ENCODE results near the gene ERGIC1.

The ERGIC1 gene

GRCh38 chr5:172950176-172950965 lies 116.3 kb downstream of the ERGIC1 start:
- no peak for DNase-seq

DNA sequence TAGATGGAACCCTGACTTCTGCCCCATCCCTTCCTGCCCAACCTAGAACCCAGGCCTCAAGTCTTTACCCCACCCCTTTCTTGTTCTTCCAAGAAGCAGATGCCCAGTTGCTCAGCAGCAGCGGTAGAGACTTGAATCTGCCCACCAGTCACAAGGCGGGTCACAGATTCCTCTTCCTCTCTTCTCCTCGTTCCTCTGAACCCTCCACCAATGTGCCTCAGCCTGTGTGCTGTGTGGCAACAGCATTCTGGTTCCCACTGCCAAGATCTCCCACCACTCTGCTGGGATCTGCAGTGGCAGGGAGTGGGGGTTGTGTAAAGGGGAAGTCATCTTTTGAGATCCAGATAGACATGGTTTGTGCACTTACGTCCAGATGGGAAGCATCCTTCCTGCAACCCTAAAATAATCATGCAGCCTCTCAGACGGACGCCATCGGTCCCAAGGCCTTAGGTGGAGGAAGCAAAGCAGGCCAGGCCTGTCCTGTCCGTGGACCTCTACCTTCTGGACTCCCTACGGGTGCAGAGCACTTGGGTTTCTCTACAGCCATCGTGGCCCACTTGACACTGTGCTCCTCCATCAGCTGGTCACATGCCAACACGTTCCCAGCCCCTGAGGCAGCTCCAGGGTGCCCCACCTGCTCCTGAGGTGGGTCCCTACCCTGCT lies 117.5 kb downstream of the ERGIC1 start:
- no peak for DNase-seq

DNA sequence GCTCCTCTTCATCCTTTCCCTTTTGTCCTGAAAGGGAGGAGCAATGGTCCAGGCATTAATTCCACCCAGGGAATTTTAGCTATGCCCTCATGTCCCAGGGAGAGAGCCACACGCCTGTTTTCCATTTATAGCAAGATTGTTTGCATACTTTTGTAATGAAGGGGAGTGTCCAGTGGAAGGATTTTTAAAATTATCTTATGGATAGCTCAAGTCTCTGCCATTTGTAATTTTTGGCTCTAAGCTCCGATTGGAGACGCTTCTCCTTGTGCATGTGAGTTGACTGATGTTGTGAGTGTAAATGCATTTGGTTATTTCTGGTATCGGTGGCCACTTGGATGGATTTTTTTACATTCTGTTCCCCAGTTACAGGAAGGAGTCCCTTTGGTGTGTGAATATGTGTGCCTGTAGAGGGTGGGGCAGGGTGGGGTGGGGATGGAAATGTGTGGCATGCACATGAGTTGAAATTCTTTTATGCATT lies 118.0 kb downstream of the ERGIC1 start:
- DNase-seq = no peak

DNA sequence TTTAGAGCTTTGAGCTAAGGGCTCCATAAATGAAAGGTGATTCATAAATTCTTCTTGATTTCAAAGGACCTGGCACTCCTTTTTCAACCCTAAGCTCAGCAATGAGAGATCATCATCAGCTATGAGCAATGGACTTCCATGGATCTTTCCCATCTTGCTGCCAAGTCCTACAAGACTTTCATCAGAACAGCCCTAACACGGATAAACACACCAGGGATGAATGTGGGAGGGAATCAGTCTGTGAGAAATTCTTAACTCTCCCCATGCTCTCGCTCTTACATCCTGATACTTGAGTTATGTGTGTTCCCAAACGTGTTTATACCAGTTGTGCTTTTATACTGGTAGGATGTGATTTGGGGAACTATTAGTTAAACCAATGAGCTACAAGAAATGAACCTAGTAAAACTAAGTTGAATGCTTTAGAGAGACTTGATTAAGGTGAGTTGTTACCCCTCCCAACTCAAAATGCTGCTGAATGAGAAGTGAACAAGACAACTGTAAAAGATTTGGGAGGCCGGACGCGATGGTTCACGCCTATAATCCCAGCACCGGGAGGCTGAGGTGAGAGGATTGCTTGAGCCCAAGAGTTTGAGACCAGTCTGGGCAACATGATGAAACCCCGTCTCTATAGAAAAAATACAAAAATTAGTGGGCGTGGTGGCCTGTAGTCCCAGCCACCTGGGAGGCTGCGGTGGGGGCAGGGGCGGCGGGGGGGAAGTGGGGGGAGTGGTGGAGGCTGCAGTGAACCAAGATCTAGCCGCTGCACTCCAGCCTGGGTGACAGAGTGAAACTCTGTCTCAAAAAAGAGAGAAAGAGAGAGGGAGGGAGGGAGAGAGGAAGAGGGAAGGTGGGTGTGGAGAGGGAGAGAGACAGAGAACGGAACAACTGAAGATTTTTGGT lies 120.0 kb downstream of the ERGIC1 start:
- no peak for DNase-seq

GRCh38 chr5:172954751-172955159 lies 120.7 kb downstream of the ERGIC1 start:
- DNase-seq = no peak

GRCh38 chr5:172956228-172956627 lies 122.2 kb downstream of the ERGIC1 start:
- DNase-seq = no peak

- DNase-seq = peak in 3 of 14 donors; percentile 4 to 31 (median 29)
These were observed 122.9 kb downstream of the ERGIC1 start for GRCh38 chr5:172956936-172957335.

GRCh38 chr5:172957458-172957857 lies 123.4 kb downstream of the ERGIC1 start:
- no peak for DNase-seq

GRCh38 chr5:172958331-172959046 lies 124.4 kb downstream of the ERGIC1 start:
- peak in 9 of 14 donors; percentile 20 to 68 (median 40) for DNase-seq

- no peak for DNase-seq
These were observed 126.1 kb downstream of the ERGIC1 start for GRCh38 chr5:172959824-172960799.

- DNase-seq = no peak
These were observed 135.9 kb downstream of the ERGIC1 start for GRCh38 chr5:172969921-172970320.

- DNase-seq = no peak
These were observed 137.4 kb downstream of the ERGIC1 start for GRCh38 chr5:172971482-172971881.

DNA sequence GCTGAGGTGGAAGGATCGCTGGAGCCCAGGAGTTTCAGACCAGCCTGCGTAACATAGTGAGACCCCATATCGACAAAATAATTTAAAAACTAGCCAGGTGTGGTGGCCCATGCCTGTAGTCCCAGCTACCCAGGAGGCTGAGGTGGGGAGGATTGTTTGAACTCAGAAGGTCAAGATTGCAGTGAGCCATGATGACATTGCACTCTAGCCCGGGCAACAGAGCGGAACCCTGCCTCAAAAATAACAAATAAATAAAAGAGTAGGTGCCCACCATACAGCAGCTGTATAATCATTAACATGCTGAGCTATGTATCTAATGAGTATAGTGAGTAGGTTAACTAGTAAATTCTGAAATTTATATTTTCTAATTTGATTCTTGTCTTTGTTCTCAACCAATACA lies 138.5 kb downstream of the ERGIC1 start:
- no peak for DNase-seq

DNA sequence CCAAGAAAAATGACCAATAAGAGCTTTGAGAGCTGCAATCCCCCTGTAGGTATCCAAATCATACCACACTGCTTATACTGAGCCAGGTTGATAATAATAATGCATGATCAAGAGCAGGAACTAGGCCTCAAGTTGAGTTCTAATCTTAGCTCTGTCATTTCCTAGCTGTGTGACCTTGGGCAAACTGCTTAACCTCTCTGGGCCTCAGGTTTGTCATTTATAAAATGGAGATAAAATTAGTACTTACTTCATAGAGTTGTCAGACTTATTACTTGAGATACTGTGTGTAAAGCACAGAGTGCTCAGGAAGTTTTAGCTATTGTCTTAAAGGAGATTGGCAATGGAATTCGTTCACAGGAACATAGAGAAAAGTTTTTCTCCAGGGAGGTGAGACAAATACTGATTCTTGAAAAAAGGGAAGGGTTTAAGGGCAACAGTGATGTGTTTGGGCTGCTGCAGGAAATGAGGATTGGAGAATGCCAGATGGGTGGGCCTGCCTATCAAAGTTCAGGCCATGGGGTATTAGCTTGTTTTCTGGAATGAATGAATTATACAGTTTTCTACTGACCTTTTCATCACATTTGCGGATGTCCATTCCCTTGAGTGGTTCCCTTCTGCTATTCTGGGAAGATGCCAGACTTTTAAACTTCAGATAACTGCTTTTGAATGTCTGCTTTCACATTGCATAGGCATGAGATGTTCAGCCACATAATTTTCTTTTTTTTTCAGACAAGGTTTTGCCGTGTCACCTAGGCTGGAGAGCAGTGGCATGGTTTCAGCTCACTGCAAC lies 139.3 kb downstream of the ERGIC1 start:
- no peak for DNase-seq

DNA sequence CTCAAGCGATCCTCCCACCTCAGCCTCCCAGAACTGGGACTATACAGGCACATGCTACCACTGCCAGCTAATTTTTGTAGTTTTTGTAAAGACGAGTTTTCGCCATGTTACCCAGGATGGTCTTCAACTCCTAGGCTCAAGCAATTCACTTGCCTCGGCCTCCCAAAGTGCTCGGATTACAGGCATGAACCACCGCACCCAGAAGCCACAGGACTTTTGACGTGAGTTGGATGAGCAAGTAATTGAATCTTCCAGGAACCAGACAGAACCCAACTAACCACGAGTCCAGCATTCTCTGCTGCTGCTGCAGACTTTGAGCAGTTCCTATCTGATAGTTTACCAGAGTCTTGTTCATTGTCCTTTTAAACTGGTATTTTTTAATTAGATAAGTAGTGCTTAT lies 139.9 kb downstream of the ERGIC1 start:
- DNase-seq = no peak

DNA sequence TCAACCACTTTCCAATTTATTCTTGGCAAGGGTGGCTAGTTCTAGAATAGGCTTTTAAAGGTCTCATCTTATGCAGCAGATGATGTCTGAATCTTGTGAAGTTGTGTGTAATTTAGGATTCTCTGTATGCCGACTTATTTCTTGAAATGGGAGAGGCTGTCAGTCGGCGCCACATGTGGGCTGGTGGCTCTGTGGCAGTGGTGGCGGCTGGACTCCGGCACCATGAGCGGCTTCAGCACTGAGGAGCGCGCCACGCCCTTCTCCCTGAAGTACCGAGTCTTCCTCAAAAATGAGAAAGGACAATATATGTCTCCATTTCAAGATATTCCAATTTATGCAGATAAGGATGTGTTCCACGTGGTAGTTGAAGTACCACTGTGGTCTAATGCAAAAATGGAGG lies 141.2 kb downstream of the ERGIC1 start:
- no peak for DNase-seq

GRCh38 chr5:172979778-172980177 lies 145.7 kb downstream of the ERGIC1 start:
- DNase-seq = no peak

GRCh38 chr5:172981931-172982330 lies 147.9 kb downstream of the ERGIC1 start:
- DNase-seq = no peak

DNA sequence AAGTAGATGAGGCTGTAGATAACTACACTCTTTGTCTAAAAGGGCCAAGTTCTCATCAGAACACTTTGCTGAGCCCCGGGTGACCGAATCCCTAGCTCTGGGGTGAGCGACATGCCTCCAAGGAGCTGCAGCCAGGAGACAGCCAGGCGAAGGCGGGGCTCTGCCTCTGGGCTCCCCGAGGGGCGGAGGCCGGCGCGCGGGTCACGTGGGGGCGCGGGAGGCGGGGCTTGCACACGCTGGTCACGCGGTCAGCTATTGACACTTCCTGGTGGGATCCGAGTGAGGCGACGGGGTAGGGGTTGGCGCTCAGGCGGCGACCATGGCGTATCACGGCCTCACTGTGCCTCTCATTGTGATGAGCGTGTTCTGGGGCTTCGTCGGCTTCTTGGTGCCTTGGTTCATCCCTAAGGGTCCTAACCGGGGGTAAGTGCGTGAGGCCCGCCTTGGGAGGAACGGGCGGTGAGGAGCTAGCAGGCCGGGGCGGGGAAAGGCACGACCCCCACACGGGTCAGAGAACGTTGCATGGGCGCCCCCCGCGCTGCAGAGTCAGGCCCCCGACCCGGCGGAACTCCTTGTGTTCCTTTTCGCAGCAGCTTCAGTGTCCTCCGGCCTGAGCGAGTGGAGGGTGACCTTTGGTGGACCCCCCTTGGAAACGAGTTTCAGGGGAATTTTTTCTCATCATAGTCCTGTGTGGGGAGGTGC lies 149.6 kb downstream of the ERGIC1 start, which contains the start of gene ATP6V0E1:
TSS of gene ATP6V0E1 (plus strand) at position 230 of the 702 bp plus-strand sequence. CDS start at position 320, 90 bp downstream.
- DNase-seq = peak; percentile 66 to 96 (median 92)

Measured in C1 segment of cervical spinal cord (tissue), 14 donors.